GM06990 (cell line): ENCODE data around the gene SFRP2.

Experiments used
- DNase-seq: peaks from one replicate; pipeline ENCODE4 v3.0.0-alpha.2; 2011; ENCODE audit not compliant: insufficient read length; ENCODE audit errors: extremely low read depth
- H3K27me3 ChIP-seq: replicated peaks from 2 replicates; pipeline ENCODE4 v1.6.0; 2011; ENCODE audit warnings: low read length; ENCODE audit not compliant: control insufficient read depth, insufficient read depth
- H3K36me3 ChIP-seq: 2 replicates; pipeline ENCODE4 v1.5.1; 2011; ENCODE audit warnings: low read length; ENCODE audit not compliant: control insufficient read depth, insufficient read depth
- H3K4me3 ChIP-seq: replicated peaks from 2 replicates; pipeline ENCODE4 v1.5.1; 2011; ENCODE audit warnings: low read depth, mild to moderate bottlenecking, control low read depth, low read length
- TF ChIP-seq, protein P1 (sequence below): IDR thresholded peaks from 2 replicates; pipeline ENCODE4 v1.5.1; 2011; ENCODE audit warnings: low read length, control low read depth, mild to moderate bottlenecking, inconsistent platforms; ENCODE audit not compliant: insufficient read depth, poor library complexity, severe bottlenecking

SFRP2 gene

DNA sequence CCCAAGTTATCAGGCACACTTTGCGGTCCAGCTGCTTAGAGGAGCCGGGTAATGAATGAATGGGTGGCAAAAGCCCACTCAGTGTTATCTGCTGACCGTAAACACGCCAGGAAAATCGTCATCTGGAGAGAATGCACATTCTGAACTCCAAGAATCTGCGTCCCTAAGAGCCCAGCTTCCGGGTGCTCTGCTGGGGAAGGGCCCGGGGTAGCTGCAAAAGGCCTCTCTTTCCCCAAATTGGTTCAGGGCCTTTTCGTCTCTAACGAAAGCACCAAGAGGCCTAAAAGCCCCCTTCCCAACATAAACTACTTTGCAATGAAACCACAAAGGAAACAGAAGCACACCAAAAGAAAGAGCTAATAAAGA is 1.6 kb upstream of the SFRP2 start:
- Histone ChIP-seq H3K4me3 (no peak overlapping the region), H3K27me3 (peaks cover 3% of the 10 kb centered on the region; the same call in 1 of the 2 replicates), H3K36me3 (no peaks in the 10 kb centered on the region)
- DNase-seq: no peak
- TF ChIP-seq, protein P1, sequence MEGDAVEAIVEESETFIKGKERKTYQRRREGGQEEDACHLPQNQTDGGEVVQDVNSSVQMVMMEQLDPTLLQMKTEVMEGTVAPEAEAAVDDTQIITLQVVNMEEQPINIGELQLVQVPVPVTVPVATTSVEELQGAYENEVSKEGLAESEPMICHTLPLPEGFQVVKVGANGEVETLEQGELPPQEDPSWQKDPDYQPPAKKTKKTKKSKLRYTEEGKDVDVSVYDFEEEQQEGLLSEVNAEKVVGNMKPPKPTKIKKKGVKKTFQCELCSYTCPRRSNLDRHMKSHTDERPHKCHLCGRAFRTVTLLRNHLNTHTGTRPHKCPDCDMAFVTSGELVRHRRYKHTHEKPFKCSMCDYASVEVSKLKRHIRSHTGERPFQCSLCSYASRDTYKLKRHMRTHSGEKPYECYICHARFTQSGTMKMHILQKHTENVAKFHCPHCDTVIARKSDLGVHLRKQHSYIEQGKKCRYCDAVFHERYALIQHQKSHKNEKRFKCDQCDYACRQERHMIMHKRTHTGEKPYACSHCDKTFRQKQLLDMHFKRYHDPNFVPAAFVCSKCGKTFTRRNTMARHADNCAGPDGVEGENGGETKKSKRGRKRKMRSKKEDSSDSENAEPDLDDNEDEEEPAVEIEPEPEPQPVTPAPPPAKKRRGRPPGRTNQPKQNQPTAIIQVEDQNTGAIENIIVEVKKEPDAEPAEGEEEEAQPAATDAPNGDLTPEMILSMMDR: no peak

- TF ChIP-seq, protein P1: no peak
Observed at GRCh38 chr4:153789741-153790499, 1.0 kb upstream of the SFRP2 start.

DNA sequence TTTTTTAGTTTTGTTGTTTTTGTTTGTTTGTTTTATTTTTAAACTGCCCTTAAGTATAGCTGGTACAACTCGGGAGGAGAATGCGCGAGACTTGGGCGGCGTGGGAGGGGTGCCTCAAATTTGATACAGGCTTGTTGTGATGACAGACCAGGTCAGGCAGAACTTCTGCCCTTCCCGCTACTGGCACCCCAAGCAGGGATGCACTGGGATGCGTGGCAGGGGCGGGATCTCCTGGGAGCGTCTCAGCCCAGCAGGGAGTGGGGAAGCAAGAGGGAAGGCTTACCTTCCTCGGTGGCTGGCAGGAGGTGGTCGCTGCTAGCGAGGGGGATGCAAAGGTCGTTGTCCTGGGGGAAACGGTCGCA is 851 bp downstream of the SFRP2 start:
- DNase-seq: no peak
- no peaks in the 10 kb centered on the region for H3K36me3 ChIP-seq
- H3K27me3 ChIP-seq: peaks cover 3% of the 10 kb centered on the region; the same call in 1 of the 2 replicates
- TF ChIP-seq, protein P1: no peak
- H3K4me3 ChIP-seq: no peak overlapping the region

More at GRCh38 chr4:153789741-153790499, 1.0 kb upstream of the SFRP2 start:
- H3K4me3 ChIP-seq: no peak overlapping the region
- H3K36me3 ChIP-seq: no peaks in the 10 kb centered on the region
- DNase-seq: no peak
- peaks cover 3% of the 10 kb centered on the region; the same call in 1 of the 2 replicates for H3K27me3 ChIP-seq

DNA sequence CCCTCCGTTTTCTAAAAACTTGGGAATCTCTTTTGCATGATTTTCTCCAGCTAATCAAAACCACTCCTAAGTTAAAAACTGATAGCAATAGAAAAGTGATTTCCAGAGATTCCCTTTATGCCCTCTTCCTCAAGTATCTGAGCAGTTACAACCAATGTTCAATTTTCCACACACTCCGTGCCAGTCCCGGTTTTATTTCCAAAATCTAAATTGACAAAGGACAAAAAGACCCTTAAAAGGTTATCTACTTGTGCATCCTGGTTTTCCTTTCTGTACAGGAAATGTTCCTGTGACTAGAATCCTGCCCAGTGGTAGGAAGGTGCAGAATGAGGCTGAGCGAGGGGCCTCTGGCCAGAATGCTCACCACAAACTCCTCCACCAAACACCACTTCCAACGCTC is 1.3 kb downstream of the SFRP2 start:
- Histone ChIP-seq H3K27me3 (peaks cover 3% of the 10 kb centered on the region; the same call in 1 of the 2 replicates), H3K4me3 (no peak overlapping the region)

GRCh38 chr4:153787061-153787560 is 1.8 kb downstream of the SFRP2 start:
- TF ChIP-seq, protein P1: no peak
- H3K4me3 ChIP-seq: no peak overlapping the region
- no peaks in the 10 kb centered on the region for H3K36me3 ChIP-seq
- H3K27me3 ChIP-seq: peaks cover 3% of the 10 kb centered on the region; the same call in 1 of the 2 replicates
- DNase-seq: no peak

More for the DNA sequence above, 1.3 kb downstream of the SFRP2 start:
- TF ChIP-seq, protein P1: no peak
- DNase-seq: no peak
- H3K36me3 ChIP-seq: no peaks in the 10 kb centered on the region
